Right lobe of liver (tissue), 6 donors: ENCODE results near the gene MTMR11. TPM values are rescaled to one million over a fixed set of nuclear protein-coding genes. Genes with fewer than 3 reads are reported as not detected.
A peak's percentile ranks its signal among the peaks of the same experiment; 100 is the strongest.

Source experiments
- ATAC-seq, 4 donors: fragments of 200-7000 bp; cut with Tn5 transposase; one replicate each; pipeline ENCODE4 v1.9.1; 2020; ENCODE audit warnings: mild to moderate bottlenecking in 4 of 4, moderate library complexity in 4 of 4
- DNase-seq, 3 donors: peaks; one replicate each; pipeline ENCODE4 v3.0.0-alpha.2; 2020
- H3K27ac ChIP-seq, 3 donors: fragments of 200-600 bp; one replicate each; pipeline ENCODE4 v1.8.0; 2022
- H3K27me3 ChIP-seq, 2 donors: fragments of 200-600 bp; one replicate each; pipeline ENCODE4 v1.8.0; 2022
- H3K36me3 ChIP-seq, 4 donors: fragments of 200-600 bp; sonication (generic) in 1 of 4; one replicate each; pipeline versions ENCODE4 v1.5.1 to v1.8.0; 2017 to 2022; ENCODE audit warnings: control low read depth in 1 of 4
- H3K4me1 ChIP-seq, 4 donors: fragments of 200-600 bp; sonication (generic) in 1 of 4; one replicate each; pipeline versions ENCODE4 v1.5.1 to v1.8.0; 2017 to 2022; ENCODE audit warnings: control low read depth in 1 of 4
- H3K4me3 ChIP-seq, 3 donors: fragments of 200-600 bp; one replicate each; pipeline ENCODE4 v1.8.0; 2022
- H3K9me3 ChIP-seq, 4 donors: fragments of 200-600 bp; sonication (generic) in 1 of 4; one replicate each; pipeline versions ENCODE4 v1.5.1 to v1.8.0; 2017 to 2022; ENCODE audit warnings: control low read depth in 1 of 4
- POLR2A ChIP-seq: fragments of 450-650 bp; IDR thresholded peaks from one replicate; pipeline ENCODE4 v1.6.1; 2017; ENCODE audit warnings: antibody characterized with exemption, mild to moderate bottlenecking
- WGBS: methylation state at CpG from one replicate; pipeline ENCODE4 v1.1.6; 2018; ENCODE audit warnings: low coverage, low lambda C conversion rate; ENCODE audit not compliant: insufficient coverage; ENCODE audit errors: missing lambda C conversion rate; 5-methylcytosine and 5-hydroxymethylcytosine counted together
- intact Hi-C, 2 donors: fragments of 100-400 bp; cut with DNase I; formaldehyde crosslinking; loops; one replicate each; pipeline versions ENCODE4 v1.11.2 to v1.14.1; 2022
- long read RNA-seq: library from polyadenylated mRNA; unstranded; transcript quantifications from one replicate; pipeline ENCODE4 v2.0.0, GENCODE V29; 2019
- total RNA-seq, 6 experiments: library from RNA; depleted of rRNA in 2 of 6; stranded (reverse); fragments of >200 nt in 2 of 6; fragmentation: NEBNext Ultra II Directional in 3 of 6; extraction: Animal tissue kit (Norgen Biotek cat#: 25700) in 3 of 6; gene quantifications; one replicate each; pipeline versions ENCODE4 v1.1.0 to v1.2.4, GENCODE V29; 2016 to 2023
- TF ChIP-seq, protein P1 (sequence below), 4 donors: fragments of 200-600 bp in 3 of 4; fragments of 450-650 bp in 1 of 4; IDR thresholded peaks; one replicate each; pipeline versions ENCODE4 v1.5.1 to v1.8.0; 2016 to 2022; ENCODE audit warnings: antibody characterized with exemption in 4 of 4, mild to moderate bottlenecking in 2 of 4
- donor health status: DM: no; HTN: yes; CAD: no.
- donor health status: DM: no; HTN: no; CAD: no.
- donor health status: DM: no; HTN: no; CAD: no.
- donor health status: DM: no; HTN: yes; CAD: no.
- donor health status: DM: no; HTN: yes; CAD: no.

Gene MTMR11, protein sequence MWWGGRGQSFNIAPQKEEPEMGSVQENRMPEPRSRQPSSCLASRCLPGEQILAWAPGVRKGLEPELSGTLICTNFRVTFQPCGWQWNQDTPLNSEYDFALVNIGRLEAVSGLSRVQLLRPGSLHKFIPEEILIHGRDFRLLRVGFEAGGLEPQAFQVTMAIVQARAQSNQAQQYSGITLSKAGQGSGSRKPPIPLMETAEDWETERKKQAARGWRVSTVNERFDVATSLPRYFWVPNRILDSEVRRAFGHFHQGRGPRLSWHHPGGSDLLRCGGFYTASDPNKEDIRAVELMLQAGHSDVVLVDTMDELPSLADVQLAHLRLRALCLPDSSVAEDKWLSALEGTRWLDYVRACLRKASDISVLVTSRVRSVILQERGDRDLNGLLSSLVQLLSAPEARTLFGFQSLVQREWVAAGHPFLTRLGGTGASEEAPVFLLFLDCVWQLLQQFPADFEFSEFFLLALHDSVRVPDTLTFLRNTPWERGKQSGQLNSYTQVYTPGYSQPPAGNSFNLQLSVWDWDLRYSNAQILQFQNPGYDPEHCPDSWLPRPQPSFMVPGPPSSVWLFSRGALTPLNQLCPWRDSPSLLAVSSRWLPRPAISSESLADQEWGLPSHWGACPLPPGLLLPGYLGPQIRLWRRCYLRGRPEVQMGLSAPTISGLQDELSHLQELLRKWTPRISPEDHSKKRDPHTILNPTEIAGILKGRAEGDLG
- total RNA-seq, result 1 to 10 TPM in 5 of 6 experiments, under 1 TPM in 1; 0.97 to 7.1 (median 3.6) TPM
- long read RNA-seq, result 0 reads

- intact Hi-C loops, result no loop called here
- no peaks in the 10 kb centered on the region for H3K9me3 ChIP-seq
- no peak for TF ChIP-seq POLR2A
- TF ChIP-seq, protein P1, sequence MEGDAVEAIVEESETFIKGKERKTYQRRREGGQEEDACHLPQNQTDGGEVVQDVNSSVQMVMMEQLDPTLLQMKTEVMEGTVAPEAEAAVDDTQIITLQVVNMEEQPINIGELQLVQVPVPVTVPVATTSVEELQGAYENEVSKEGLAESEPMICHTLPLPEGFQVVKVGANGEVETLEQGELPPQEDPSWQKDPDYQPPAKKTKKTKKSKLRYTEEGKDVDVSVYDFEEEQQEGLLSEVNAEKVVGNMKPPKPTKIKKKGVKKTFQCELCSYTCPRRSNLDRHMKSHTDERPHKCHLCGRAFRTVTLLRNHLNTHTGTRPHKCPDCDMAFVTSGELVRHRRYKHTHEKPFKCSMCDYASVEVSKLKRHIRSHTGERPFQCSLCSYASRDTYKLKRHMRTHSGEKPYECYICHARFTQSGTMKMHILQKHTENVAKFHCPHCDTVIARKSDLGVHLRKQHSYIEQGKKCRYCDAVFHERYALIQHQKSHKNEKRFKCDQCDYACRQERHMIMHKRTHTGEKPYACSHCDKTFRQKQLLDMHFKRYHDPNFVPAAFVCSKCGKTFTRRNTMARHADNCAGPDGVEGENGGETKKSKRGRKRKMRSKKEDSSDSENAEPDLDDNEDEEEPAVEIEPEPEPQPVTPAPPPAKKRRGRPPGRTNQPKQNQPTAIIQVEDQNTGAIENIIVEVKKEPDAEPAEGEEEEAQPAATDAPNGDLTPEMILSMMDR (IDR thresholded peaks at IDR 0.05), result no peak
- ATAC-seq (peak; percentile 8 to 42 (median 37)), DNase-seq (no peak)
- WGBS, result 21% methylated on average over 18 of the region's 18 CpGs
- no peaks in the 10 kb centered on the region for H3K36me3 ChIP-seq
- H3K4me3 ChIP-seq, result peak within 1 kb of the TSS; percentile 16 to 28 (median 26)
- H3K27ac ChIP-seq, result no peak within 1 kb of the TSS
- H3K27me3 ChIP-seq, result no peaks in the 10 kb centered on the region
- H3K4me1 ChIP-seq, result peaks cover 0 to 21% (median 3%) of the 10 kb centered on the region in 4 donors
Measured at GRCh38 chr1:149936170-149936991, at the start of gene MTMR11. Gene MTMR11 (minus strand): TSS chr1:149936879. CDS start chr1:149936647, 232 bp downstream.

GRCh38 chr1:149979972-149980540, 43.4 kb upstream of the MTMR11 start:
- Histone ChIP-seq H3K27ac (no peak overlapping the region), H3K27me3 (no peaks in the 10 kb centered on the region), H3K4me3 (no peak overlapping the region), H3K9me3 (no peaks in the 10 kb centered on the region), H3K36me3 (peaks cover 0 to 18% (median 3%) of the 10 kb centered on the region in 4 donors), H3K4me1 (peaks cover 0 to 25% (median 9%) of the 10 kb centered on the region in 4 donors)
- no peak for TF ChIP-seq POLR2A
- TF ChIP-seq, protein P1 (IDR thresholded peaks at IDR 0.05), result no peak
- WGBS, result 83% methylated on average over 2 of the region's 3 CpGs
- DNase-seq (no peak), ATAC-seq (no peak)
- intact Hi-C loops, result loop anchor here in 1 of 2 donors (10.0 kb wide), 1 partner anchor 65 kb away; no protein-coding TSS in a partner anchor

DNA sequence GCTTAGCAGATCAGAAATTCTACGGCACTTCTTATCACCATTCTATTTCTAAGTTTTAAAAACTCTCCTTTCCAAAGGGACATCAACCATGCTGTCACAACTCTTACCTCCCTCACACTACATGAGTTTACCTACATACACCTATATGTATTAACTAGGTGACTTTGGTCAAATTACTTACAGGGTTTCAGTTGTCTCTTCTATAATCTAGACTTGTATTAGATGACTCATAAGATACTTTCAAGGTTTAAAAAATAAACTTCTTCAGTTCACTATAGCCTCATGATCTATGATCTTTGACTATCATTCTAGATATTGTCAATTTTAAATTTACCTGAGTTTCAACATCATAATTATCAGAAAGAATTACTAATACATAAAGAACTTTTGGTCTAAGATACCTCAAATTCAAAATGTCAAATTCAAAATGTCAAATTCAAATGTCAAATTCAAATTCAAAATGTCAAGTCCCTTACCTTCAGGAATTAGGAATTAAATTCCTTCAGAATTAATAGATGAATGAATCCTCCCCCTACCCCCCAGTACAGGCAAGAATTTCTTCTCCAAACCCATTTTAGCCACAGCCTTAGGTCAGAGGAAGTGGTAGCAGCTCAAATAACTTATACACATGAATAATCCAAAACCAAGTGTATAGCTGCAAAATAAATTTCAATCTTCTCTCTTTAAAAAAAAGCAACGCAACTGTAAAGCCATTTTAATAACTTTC, 42.7 kb upstream of the MTMR11 start:
- ATAC-seq, result no peak
- WGBS, result 89% methylated on average over 2 of the region's 2 CpGs

More for the DNA sequence above, 42.7 kb upstream of the MTMR11 start:
- intact Hi-C loops, result loop anchor here in 1 of 2 donors (10.0 kb wide), 1 partner anchor 65 kb away; no protein-coding TSS in a partner anchor
- Histone ChIP-seq H3K36me3 (peaks cover 0 to 23% (median 5%) of the 10 kb centered on the region in 4 donors), H3K4me1 (peaks cover 0 to 25% (median 9%) of the 10 kb centered on the region in 4 donors), H3K27me3 (no peaks in the 10 kb centered on the region), H3K27ac (peak overlapping the region in 1 of 3 donors; percentile 33), H3K4me3 (no peak overlapping the region), H3K9me3 (no peaks in the 10 kb centered on the region)
- DNase-seq, result no peak
- TF ChIP-seq, protein P1 (IDR thresholded peaks at IDR 0.05), result no peak
- TF ChIP-seq POLR2A, result no peak
